ENCODE data around the gene NSFL1C.
A peak's percentile ranks its signal among the peaks of the same experiment; 100 is the strongest.

Gene NSFL1C

GRCh38 chr20:1396264-1396663 lies 70.4 kb downstream of the NSFL1C start:
- Mint-ChIP-seq H3K36me3 (ENCODE audit: low read depth) (no peaks in the 10 kb centered on the region), H3K27me3 (ENCODE audit: low read depth, poor library complexity) (peaks cover 16% of the 10 kb centered on the region), H3K27ac (no peak overlapping the region), H3K4me3 (no peak overlapping the region), H3K9me3 (no peaks in the 10 kb centered on the region), H3K4me1 (peaks cover 53% of the 10 kb centered on the region)
- no peak for DNase-seq
- no peak for TF ChIP-seq CTCF (IDR thresholded peaks at IDR 0.05)

DNA sequence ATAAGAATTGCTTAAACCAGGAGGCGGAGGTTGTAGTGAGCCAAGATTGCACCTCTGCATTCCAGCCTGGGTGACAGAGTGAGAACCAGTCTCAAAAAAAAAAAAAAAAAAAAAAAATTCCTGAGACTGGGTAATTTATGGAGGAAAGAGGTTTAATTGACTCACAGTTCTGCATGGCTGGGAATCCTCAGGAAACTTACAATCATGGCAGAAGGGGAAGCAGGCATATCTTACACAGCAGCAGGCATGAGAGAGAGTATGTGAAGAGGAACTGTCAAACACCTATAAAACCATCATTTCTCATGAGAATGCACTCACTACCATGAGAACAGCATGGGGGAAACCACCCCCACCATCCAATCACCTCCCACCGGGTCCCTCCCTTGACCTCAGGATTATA lies 72.0 kb downstream of the NSFL1C start:
- no peaks in the 10 kb centered on the region for H3K36me3 Mint-ChIP-seq (ENCODE audit: low read depth)
- TF ChIP-seq CTCF (IDR thresholded peaks at IDR 0.05), result no peak

DNA sequence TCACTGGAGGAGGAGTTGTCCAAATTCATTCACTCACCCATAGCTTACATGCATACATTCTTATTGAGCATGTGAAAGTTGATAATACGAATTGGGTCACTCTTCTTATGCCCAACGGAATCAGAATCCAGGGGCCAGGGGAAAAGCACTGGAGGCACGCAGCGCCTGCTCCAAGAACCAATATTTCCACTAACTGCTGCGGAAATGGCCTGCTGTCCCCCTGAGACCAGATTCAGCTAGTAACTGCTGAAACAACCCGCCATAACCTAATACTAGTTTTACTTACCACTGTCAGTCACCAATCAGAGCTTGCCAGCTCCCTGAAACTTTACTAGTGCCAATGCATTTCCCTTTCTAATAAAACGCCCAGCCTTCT lies 73.2 kb downstream of the NSFL1C start:
- no peaks in the 10 kb centered on the region for H3K36me3 Mint-ChIP-seq (ENCODE audit: low read depth)
- H3K27ac Mint-ChIP-seq, result no peak overlapping the region

More for the DNA sequence above, 72.0 kb downstream of the NSFL1C start:
- H3K4me3 Mint-ChIP-seq, result no peak overlapping the region
- no peak overlapping the region for H3K27ac Mint-ChIP-seq
- H3K27me3 Mint-ChIP-seq (ENCODE audit: low read depth, poor library complexity), result peaks cover 16% of the 10 kb centered on the region
- no peak for DNase-seq
- no peaks in the 10 kb centered on the region for H3K9me3 Mint-ChIP-seq
- H3K4me1 Mint-ChIP-seq, result peaks cover 53% of the 10 kb centered on the region

DNA sequence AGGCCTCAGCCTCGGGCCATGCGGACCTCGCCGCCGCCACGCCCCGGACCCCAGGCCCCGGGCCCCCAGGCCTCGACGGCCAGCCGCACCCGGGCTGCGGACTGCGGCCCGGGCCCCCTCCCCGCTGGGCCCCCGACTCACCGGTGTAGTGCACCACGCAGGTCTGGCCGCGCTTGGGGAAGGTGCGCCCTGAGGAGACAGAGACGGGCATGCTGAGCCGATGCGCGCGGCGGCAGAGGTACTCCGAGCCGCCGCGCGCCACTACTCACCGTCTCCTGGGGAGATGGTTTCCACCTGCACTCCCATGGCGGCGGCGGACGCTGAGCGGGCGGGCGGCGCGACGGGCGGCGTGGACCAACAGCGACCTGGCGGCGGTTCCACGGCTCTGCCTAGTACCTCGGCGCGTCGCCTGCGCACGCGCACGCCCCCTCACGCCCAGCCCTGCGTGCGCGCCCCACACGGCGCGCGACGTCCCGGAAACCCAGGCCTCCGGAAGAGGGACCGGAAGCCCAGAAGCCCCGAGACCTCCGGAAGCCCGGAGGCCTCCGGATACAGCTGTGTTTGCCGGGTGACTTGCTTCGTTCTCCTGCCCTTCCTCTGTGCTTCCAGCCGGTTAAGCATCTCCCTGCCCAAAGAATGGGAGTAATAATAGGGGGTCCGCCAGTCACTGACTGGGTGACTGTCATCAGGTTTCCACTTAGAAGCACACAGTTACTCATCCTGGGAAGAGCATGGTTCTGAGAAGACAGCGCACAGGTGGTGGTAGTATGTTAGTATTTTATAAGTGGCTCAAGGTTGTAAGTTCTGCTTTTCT lies 73.7 kb downstream of the NSFL1C start, which contains the start of gene FKBP1A:
Gene FKBP1A, minus strand, starts transcription at position 362 of the 814 bp plus-strand sequence. Its CDS starts 56 bp downstream, at position 306.
- no peaks in the 10 kb centered on the region for H3K9me3 Mint-ChIP-seq

More for the DNA sequence above, 73.2 kb downstream of the NSFL1C start:
- DNase-seq, result no peak
- peaks cover 16% of the 10 kb centered on the region for H3K27me3 Mint-ChIP-seq (ENCODE audit: low read depth, poor library complexity)
- peak overlapping the region; percentile 93 for H3K4me3 Mint-ChIP-seq
- no peak for TF ChIP-seq CTCF (IDR thresholded peaks at IDR 0.05)
- no peaks in the 10 kb centered on the region for H3K9me3 Mint-ChIP-seq
- peaks cover 53% of the 10 kb centered on the region for H3K4me1 Mint-ChIP-seq

DNA sequence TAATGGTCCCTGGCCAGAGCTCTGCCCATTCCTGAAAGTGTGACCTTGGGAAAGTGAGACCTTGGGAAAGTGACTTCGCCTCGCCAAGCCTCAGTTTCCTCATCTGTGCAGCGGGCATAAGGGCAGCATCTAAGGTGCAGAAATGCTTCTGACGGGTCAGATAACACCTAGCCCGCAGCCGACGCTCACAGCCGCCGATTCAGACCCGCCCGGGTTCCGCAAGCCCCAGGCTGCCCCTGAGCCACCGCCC lies 74.3 kb downstream of the NSFL1C start:
- Mint-ChIP-seq H3K4me3 (peak overlapping the region; percentile 94), H3K27me3 (ENCODE audit: low read depth, poor library complexity) (peaks cover 16% of the 10 kb centered on the region), H3K36me3 (ENCODE audit: low read depth) (no peaks in the 10 kb centered on the region), H3K9me3 (no peaks in the 10 kb centered on the region), H3K4me1 (peaks cover 55% of the 10 kb centered on the region), H3K27ac (peak overlapping the region; percentile 89)
- no peak for DNase-seq
- TF ChIP-seq CTCF (IDR thresholded peaks at IDR 0.05), result no peak

More for the DNA sequence above, 73.7 kb downstream of the NSFL1C start, which contains the start of gene FKBP1A:
- H3K27me3 Mint-ChIP-seq (ENCODE audit: low read depth, poor library complexity), result peaks cover 16% of the 10 kb centered on the region
- peak within 1 kb of the TSS; percentile 94 for H3K27ac Mint-ChIP-seq
- no peak for TF ChIP-seq CTCF (IDR thresholded peaks at IDR 0.05)
- H3K4me1 Mint-ChIP-seq, result peaks cover 53% of the 10 kb centered on the region
- no peaks in the 10 kb centered on the region for H3K36me3 Mint-ChIP-seq (ENCODE audit: low read depth)
- DNase-seq, result peak; percentile 83
- peak within 1 kb of the TSS; percentile 94 for H3K4me3 Mint-ChIP-seq

All from nephron progenitor cell (in vitro differentiated cells).